HepG2 (cell line): ENCODE data around the gene TRIM62.

Source experiments
- BHLHE40 ChIP-seq: IDR thresholded peaks from 2 replicates; pipeline ENCODE4 v1.6.1; 2011; ENCODE audit warnings: low read length, improper control_type of control experiment
- EZH2 ChIP-seq: conservative IDR thresholded peaks from 2 replicates; pipeline ENCODE4 v1.6.1; 2012; ENCODE audit warnings: mild to moderate bottlenecking, low read depth, low read length, moderate library complexity
- KLF9 ChIP-seq: IDR thresholded peaks from 2 replicates; pipeline ENCODE4 v1.6.1; 2016; ENCODE audit warnings: low read depth
- MEF2D ChIP-seq: sonication (generic); formaldehyde crosslinking; IDR thresholded peaks from 2 replicates; pipeline ENCODE4 v1.5.1; 2020; ENCODE audit warnings: mild to moderate bottlenecking, missing genetic modification reagents
- TF ChIP-seq, protein P1 (sequence below): sonication (generic); formaldehyde crosslinking; IDR thresholded peaks from 2 replicates; pipeline ENCODE4 v1.5.0; 2020; ENCODE audit warnings: missing genetic modification reagents

DNA sequence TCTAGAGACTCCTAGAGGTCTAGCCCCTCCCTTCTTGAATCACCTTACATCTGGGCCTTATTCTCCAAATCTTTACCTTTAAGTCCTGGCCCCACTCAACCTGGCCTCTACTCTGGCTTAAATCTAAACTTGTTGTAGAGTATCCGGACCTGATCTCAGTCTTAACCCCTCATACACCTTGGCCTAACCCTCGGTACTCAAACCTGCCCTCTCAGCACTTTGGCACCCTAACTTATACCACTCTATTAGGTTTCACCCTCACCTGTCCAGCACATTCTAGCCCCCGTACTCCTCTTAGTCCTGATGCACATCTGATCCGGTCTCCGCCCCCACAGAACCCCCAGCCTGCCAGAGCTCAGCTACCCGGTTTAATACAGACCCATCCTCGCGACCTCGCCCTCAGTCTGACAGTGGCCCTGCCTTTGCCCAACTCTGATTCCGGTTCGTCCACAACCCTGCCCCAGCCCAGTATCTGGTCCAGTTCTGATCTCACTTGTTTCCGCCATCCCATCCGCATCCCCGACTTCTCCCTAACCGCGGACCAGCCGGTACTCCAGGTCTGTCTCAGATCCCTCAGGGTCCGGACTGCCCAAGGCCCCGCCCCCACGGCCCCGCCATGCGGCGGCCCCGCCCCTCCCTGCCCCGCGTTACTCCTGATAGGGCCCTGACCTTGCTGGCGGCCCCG lies 1.5 kb downstream of the TRIM62 start:
- TF ChIP-seq EZH2 (no peak), KLF9 (CRISPR knock-in tag) (no peak), BHLHE40 (no peak), MEF2D (CRISPR knock-in tag) (no peak)
- TF ChIP-seq, protein P1, sequence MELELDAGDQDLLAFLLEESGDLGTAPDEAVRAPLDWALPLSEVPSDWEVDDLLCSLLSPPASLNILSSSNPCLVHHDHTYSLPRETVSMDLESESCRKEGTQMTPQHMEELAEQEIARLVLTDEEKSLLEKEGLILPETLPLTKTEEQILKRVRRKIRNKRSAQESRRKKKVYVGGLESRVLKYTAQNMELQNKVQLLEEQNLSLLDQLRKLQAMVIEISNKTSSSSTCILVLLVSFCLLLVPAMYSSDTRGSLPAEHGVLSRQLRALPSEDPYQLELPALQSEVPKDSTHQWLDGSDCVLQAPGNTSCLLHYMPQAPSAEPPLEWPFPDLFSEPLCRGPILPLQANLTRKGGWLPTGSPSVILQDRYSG: no peak
